HL-60/S4 treated with phorbol 12-myristate 13-acetate at 8.2 ng/mL for 4 days and 3 days (cell line): Measurements from ENCODE around the gene ATG13.

Source experiments
- in situ Hi-C: fragments of 300-500 bp; cut with MboI; formaldehyde crosslinking; loops from 2 replicates; pipeline ENCODE4 v1.15.0; 2022; ENCODE audit warnings: low sequenced_read_pairs

Gene ATG13

GRCh38 chr11:46674463-46675287 is 57.3 kb downstream of the ATG13 start:
- in situ Hi-C loops: no loop called here

- in situ Hi-C loops: no loop called here
Observed at GRCh38 chr11:46675288-46675851, 58.0 kb downstream of the ATG13 start.

- in situ Hi-C loops: no loop called here
Observed at GRCh38 chr11:46675949-46676348, 58.6 kb downstream of the ATG13 start.

- in situ Hi-C loops: no loop called here
Observed at GRCh38 chr11:46676436-46677158, 59.2 kb downstream of the ATG13 start.

GRCh38 chr11:46677169-46677568 is 59.8 kb downstream of the ATG13 start:
- in situ Hi-C loops: no loop called here

- in situ Hi-C loops: no loop called here
Observed at GRCh38 chr11:46677991-46678740, 60.8 kb downstream of the ATG13 start.

GRCh38 chr11:46678741-46679130 is 61.4 kb downstream of the ATG13 start:
- in situ Hi-C loops: no loop called here

- in situ Hi-C loops: no loop called here
Observed at GRCh38 chr11:46679241-46680163, 62.1 kb downstream of the ATG13 start.

GRCh38 chr11:46680164-46680760 is 62.9 kb downstream of the ATG13 start:
- in situ Hi-C loops: no loop called here

GRCh38 chr11:46680815-46681214 is 63.5 kb downstream of the ATG13 start:
- in situ Hi-C loops: no loop called here

GRCh38 chr11:46681814-46682213 is 64.5 kb downstream of the ATG13 start:
- in situ Hi-C loops: no loop called here

- in situ Hi-C loops: no loop called here
Observed at GRCh38 chr11:46682773-46683752, 65.7 kb downstream of the ATG13 start.

GRCh38 chr11:46684367-46684766 is 67.0 kb downstream of the ATG13 start:
- in situ Hi-C loops: no loop called here

GRCh38 chr11:46686886-46687795 is 69.8 kb downstream of the ATG13 start:
- in situ Hi-C loops: no loop called here

GRCh38 chr11:46690702-46691101 is 73.3 kb downstream of the ATG13 start:
- in situ Hi-C loops: no loop called here

GRCh38 chr11:46692450-46692849 is 75.1 kb downstream of the ATG13 start:
- in situ Hi-C loops: no loop called here

GRCh38 chr11:46693597-46694012 is 76.3 kb downstream of the ATG13 start:
- in situ Hi-C loops: no loop called here

GRCh38 chr11:46694072-46694471 is 76.7 kb downstream of the ATG13 start:
- in situ Hi-C loops: no loop called here
